GM10266 (cell line): ENCODE results near the gene KRTAP5-5.
A peak's percentile ranks its signal among the peaks of the same experiment; 100 is the strongest.

Experiments
- DNase-seq: peaks from one replicate; pipeline ENCODE4 v3.0.0; 2012; ENCODE audit errors: extremely low spot score
- CTCF ChIP-seq: IDR thresholded peaks from 2 replicates; pipeline ENCODE4 v1.5.1; 2012; ENCODE audit warnings: mild to moderate bottlenecking, low read depth; ENCODE audit not compliant: control insufficient read depth, insufficient read depth; ENCODE audit errors: missing control alignments

The KRTAP5-5 gene

GRCh38 chr11:1652771-1653540 lies 23.4 kb downstream of the KRTAP5-5 start:
- TF ChIP-seq CTCF: peak; percentile 96
- peak; percentile 91 for DNase-seq

- TF ChIP-seq CTCF: no peak
- DNase-seq: no peak
Measured at GRCh38 chr11:1653541-1654387, 24.2 kb downstream of the KRTAP5-5 start.

GRCh38 chr11:1654388-1655167 lies 25.0 kb downstream of the KRTAP5-5 start:
- no peak for DNase-seq
- TF ChIP-seq CTCF: no peak

- TF ChIP-seq CTCF: no peak
- DNase-seq: no peak
Measured at GRCh38 chr11:1655168-1656060, 25.8 kb downstream of the KRTAP5-5 start.

GRCh38 chr11:1656061-1656441 lies 26.5 kb downstream of the KRTAP5-5 start:
- TF ChIP-seq CTCF: no peak
- no peak for DNase-seq

- DNase-seq: no peak
- TF ChIP-seq CTCF: no peak
Measured at GRCh38 chr11:1656670-1657069, 27.1 kb downstream of the KRTAP5-5 start.
